Measurements from ENCODE around the gene MAP1S. TPM values are rescaled to one million over a fixed set of nuclear protein-coding genes. Genes with fewer than 3 reads are reported as not detected.

The MAP1S gene
- total RNA-seq, 1 donor from 2014 or later = 80.5 TPM

DNA sequence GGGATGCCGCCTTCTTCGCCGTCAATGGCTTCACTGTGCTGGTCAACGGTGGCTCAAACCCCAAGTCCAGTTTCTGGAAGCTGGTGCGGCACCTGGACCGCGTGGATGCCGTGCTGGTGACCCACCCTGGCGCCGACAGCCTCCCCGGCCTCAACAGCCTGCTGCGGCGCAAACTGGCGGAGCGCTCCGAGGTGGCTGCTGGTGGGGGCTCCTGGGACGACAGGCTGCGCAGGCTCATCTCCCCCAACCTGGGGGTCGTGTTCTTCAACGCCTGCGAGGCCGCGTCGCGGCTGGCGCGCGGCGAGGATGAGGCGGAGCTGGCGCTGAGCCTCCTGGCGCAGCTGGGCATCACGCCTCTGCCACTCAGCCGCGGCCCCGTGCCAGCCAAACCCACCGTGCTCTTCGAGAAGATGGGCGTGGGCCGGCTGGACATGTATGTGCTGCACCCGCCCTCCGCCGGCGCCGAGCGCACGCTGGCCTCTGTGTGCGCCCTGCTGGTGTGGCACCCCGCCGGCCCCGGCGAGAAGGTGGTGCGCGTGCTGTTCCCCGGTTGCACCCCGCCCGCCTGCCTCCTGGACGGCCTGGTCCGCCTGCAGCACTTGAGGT is 7.0 kb downstream of the MAP1S start:
- Mint-ChIP-seq H3K27ac (no peak overlapping the region), H3K4me1 (peaks cover 23% of the 10 kb centered on the region), H3K4me3 (no peak overlapping the region), H3K9me3 (no peaks in the 10 kb centered on the region), H3K27me3 (no peaks in the 10 kb centered on the region), H3K36me3 (ENCODE audit: low read depth) (peaks cover 73% of the 10 kb centered on the region)
- no peak for ATAC-seq (ENCODE audit: low read depth)
- ChIA-PET CTCF (interaction anchor here (0.7 to 2.9 kb wide), 5 partner anchors 21 to 59 kb away, joined by 3 to 22 read pairs (median 4); no protein-coding TSS in a partner anchor), POLR2A (interaction anchor here (1.0 to 1.5 kb wide), 2 partner anchors 25 to 28 kb away, joined by 3 to 4 read pairs; partner anchors contain the start of gene FCHO1)
- DNase-seq = no peak
- intact Hi-C loops (cut with micrococcal nuclease) = no loop called here
- TF ChIP-seq, protein P1, sequence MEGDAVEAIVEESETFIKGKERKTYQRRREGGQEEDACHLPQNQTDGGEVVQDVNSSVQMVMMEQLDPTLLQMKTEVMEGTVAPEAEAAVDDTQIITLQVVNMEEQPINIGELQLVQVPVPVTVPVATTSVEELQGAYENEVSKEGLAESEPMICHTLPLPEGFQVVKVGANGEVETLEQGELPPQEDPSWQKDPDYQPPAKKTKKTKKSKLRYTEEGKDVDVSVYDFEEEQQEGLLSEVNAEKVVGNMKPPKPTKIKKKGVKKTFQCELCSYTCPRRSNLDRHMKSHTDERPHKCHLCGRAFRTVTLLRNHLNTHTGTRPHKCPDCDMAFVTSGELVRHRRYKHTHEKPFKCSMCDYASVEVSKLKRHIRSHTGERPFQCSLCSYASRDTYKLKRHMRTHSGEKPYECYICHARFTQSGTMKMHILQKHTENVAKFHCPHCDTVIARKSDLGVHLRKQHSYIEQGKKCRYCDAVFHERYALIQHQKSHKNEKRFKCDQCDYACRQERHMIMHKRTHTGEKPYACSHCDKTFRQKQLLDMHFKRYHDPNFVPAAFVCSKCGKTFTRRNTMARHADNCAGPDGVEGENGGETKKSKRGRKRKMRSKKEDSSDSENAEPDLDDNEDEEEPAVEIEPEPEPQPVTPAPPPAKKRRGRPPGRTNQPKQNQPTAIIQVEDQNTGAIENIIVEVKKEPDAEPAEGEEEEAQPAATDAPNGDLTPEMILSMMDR (IDR thresholded peaks at IDR 0.05) = no peak

DNA sequence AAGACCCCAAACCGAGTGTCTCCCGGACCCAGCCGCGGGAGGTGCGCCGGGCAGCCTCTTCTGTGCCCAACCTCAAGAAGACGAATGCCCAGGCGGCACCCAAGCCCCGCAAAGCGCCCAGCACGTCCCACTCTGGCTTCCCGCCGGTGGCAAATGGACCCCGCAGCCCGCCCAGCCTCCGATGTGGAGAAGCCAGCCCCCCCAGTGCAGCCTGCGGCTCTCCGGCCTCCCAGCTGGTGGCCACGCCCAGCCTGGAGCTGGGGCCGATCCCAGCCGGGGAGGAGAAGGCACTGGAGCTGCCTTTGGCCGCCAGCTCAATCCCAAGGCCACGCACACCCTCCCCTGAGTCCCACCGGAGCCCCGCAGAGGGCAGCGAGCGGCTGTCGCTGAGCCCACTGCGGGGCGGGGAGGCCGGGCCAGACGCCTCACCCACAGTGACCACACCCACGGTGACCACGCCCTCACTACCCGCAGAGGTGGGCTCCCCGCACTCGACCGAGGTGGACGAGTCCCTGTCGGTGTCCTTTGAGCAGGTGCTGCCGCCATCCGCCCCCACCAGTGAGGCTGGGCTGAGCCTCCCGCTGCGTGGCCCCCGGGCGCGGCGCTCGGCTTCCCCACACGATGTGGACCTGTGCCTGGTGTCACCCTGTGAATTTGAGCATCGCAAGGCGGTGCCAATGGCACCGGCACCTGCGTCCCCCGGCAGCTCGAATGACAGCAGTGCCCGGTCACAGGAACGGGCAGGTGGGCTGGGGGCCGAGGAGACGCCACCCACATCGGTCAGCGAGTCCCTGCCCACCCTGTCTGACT is 7.9 kb downstream of the MAP1S start:
- peaks cover 75% of the 10 kb centered on the region for H3K36me3 Mint-ChIP-seq (ENCODE audit: low read depth)
- ATAC-seq (ENCODE audit: low read depth) (no peak), DNase-seq (no peak)
- no peaks in the 10 kb centered on the region for H3K9me3 Mint-ChIP-seq
- intact Hi-C loops (cut with micrococcal nuclease) = no loop called here
- ChIA-PET POLR2A (interaction anchor here (1.0 to 1.5 kb wide), 2 partner anchors 24 to 27 kb away, joined by 3 to 4 read pairs; partner anchors contain the start of gene FCHO1), CTCF (interaction anchor here (1.2 to 1.6 kb wide), 2 partner anchors 20 to 25 kb away, joined by 3 read pairs; no protein-coding TSS in a partner anchor)
- no peaks in the 10 kb centered on the region for H3K27me3 Mint-ChIP-seq
- H3K27ac Mint-ChIP-seq = no peak overlapping the region
- no peak overlapping the region for H3K4me3 Mint-ChIP-seq
- TF ChIP-seq, protein P1 (IDR thresholded peaks at IDR 0.05) = no peak
- peaks cover 20% of the 10 kb centered on the region for H3K4me1 Mint-ChIP-seq

DNA sequence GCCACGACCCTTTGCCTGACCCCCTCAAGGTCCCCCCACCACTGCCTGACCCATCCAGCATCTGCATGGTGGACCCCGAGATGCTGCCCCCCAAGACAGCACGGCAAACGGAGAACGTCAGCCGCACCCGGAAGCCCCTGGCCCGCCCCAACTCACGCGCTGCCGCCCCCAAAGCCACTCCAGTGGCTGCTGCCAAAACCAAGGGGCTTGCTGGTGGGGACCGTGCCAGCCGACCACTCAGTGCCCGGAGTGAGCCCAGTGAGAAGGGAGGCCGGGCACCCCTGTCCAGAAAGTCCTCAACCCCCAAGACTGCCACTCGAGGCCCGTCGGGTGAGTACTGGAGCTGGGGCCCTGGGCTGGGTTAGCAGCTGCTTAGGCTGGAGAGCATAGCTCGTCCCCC is 8.6 kb downstream of the MAP1S start:
- H3K9me3 Mint-ChIP-seq = no peaks in the 10 kb centered on the region
- H3K27ac Mint-ChIP-seq = no peak overlapping the region
- H3K36me3 Mint-ChIP-seq (ENCODE audit: low read depth) = peaks cover 80% of the 10 kb centered on the region
- no peaks in the 10 kb centered on the region for H3K27me3 Mint-ChIP-seq
- intact Hi-C loops (cut with micrococcal nuclease) = no loop called here
- TF ChIP-seq, protein P1 (IDR thresholded peaks at IDR 0.05) = no peak
- no peak overlapping the region for H3K4me3 Mint-ChIP-seq
- ATAC-seq (ENCODE audit: low read depth) (no peak), DNase-seq (no peak)
- H3K4me1 Mint-ChIP-seq = peaks cover 20% of the 10 kb centered on the region
- ChIA-PET POLR2A (no interaction called here), CTCF (interaction anchor here (1.6 kb wide), 1 partner anchor 24 kb away, joined by 3 read pairs; no protein-coding TSS in a partner anchor)

DNA sequence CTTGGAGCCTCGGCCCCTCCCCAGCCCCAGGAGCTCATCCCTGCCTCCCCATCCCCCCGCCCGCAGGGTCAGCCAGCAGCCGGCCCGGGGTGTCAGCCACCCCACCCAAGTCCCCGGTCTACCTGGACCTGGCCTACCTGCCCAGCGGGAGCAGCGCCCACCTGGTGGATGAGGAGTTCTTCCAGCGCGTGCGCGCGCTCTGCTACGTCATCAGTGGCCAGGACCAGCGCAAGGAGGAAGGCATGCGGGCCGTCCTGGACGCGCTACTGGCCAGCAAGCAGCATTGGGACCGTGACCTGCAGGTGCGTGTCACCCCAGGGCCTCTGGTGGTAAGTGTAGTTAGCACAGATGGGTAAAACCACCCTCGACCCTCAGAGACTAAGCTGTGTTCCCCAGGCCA is 13.8 kb downstream of the MAP1S start:
- Mint-ChIP-seq H3K4me3 (no peak overlapping the region), H3K36me3 (ENCODE audit: low read depth) (peaks cover 74% of the 10 kb centered on the region), H3K9me3 (no peaks in the 10 kb centered on the region), H3K27ac (no peak overlapping the region), H3K4me1 (peaks cover 25% of the 10 kb centered on the region), H3K27me3 (no peaks in the 10 kb centered on the region)
- ChIA-PET POLR2A (no interaction called here), CTCF (no interaction called here)
- no peak for ATAC-seq (ENCODE audit: low read depth)
- TF ChIP-seq, protein P1 (IDR thresholded peaks at IDR 0.05) = no peak
- intact Hi-C loops (cut with micrococcal nuclease) = no loop called here
- DNase-seq = no peak

DNA sequence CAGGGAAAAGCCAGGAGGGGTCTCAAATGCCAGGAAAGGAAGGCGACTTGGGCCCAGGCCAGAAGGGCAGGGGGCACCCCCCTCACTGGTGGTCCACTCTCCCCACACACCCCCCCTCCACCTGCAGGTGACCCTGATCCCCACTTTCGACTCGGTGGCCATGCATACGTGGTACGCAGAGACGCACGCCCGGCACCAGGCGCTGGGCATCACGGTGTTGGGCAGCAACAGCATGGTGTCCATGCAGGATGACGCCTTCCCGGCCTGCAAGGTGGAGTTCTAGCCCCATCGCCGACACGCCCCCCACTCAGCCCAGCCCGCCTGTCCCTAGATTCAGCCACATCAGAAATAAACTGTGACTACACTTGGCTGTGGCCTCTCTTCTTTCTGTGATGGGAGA is 14.9 kb downstream of the MAP1S start:
- no peak overlapping the region for H3K27ac Mint-ChIP-seq
- H3K27me3 Mint-ChIP-seq = no peaks in the 10 kb centered on the region
- H3K36me3 Mint-ChIP-seq (ENCODE audit: low read depth) = peaks cover 63% of the 10 kb centered on the region
- DNase-seq (no peak), ATAC-seq (ENCODE audit: low read depth) (no peak)
- no peaks in the 10 kb centered on the region for H3K9me3 Mint-ChIP-seq
- H3K4me3 Mint-ChIP-seq = no peak overlapping the region
- ChIA-PET POLR2A (interaction anchor here (0.6 kb wide), 1 partner anchor 17 kb away, joined by 3 read pairs; the partner anchor contains the start of gene FCHO1), CTCF (no interaction called here)
- H3K4me1 Mint-ChIP-seq = peaks cover 35% of the 10 kb centered on the region
- intact Hi-C loops (cut with micrococcal nuclease) = no loop called here
- TF ChIP-seq, protein P1 (IDR thresholded peaks at IDR 0.05) = no peak

Measured in activated B cell treated with CpG ODN at 0.5 μM for 24 hours (primary cell).